H9 (cell line): ENCODE data around the gene HECTD3. TPM values are rescaled to one million over a fixed set of nuclear protein-coding genes. Genes with fewer than 3 reads are reported as not detected.

Source experiments
- DNase-seq: peaks from one replicate; pipeline ENCODE4 v3.0.0-alpha.2; 2017
- H2AFZ ChIP-seq: one replicate; pipeline ENCODE4 v1.6.1; 2013; ENCODE audit warnings: mild to moderate bottlenecking, low read length, control low read depth, moderate library complexity
- H2AK5ac ChIP-seq: 2 replicates; pipeline ENCODE4 v1.6.1; 2013; ENCODE audit warnings: low read length, control low read depth, mixed read lengths; ENCODE audit not compliant: insufficient read length
- H2BK120ac ChIP-seq: one replicate; pipeline ENCODE4 v1.6.1; 2013; ENCODE audit warnings: low read depth, mild to moderate bottlenecking, low read length, control low read depth, inconsistent platforms; ENCODE audit not compliant: poor library complexity, severe bottlenecking
- H2BK12ac ChIP-seq: 2 replicates; pipeline ENCODE4 v1.6.1; 2013; ENCODE audit warnings: low read length, control low read depth, mixed read lengths, low read depth; ENCODE audit not compliant: insufficient read length
- H2BK15ac ChIP-seq: 2 replicates; pipeline ENCODE4 v1.6.1; 2013; ENCODE audit warnings: low read depth, low read length, control low read depth
- H2BK20ac ChIP-seq: one replicate; pipeline ENCODE4 v1.6.1; 2013; ENCODE audit warnings: low read depth, mild to moderate bottlenecking, low read length, control low read depth, inconsistent platforms; ENCODE audit not compliant: poor library complexity, severe bottlenecking
- H2BK5ac ChIP-seq: 2 replicates; pipeline ENCODE4 v1.6.1; 2013; ENCODE audit warnings: low read length, control low read depth, mixed read lengths; ENCODE audit not compliant: insufficient read length
- H3K14ac ChIP-seq: 2 replicates; pipeline ENCODE4 v1.6.1; 2013; ENCODE audit warnings: low read length, control low read depth; ENCODE audit not compliant: insufficient read depth
- H3K18ac ChIP-seq: 2 replicates; pipeline ENCODE4 v1.6.1; 2013; ENCODE audit warnings: low read depth, mild to moderate bottlenecking, mixed read lengths, low read length, control low read depth; ENCODE audit not compliant: insufficient read length
- H3K23ac ChIP-seq: 2 replicates; pipeline ENCODE4 v1.6.1; 2013; ENCODE audit warnings: low read length, control low read depth, mixed read lengths, low read depth; ENCODE audit not compliant: insufficient read length
- H3K23me2 ChIP-seq: 2 replicates; pipeline ENCODE4 v1.6.1; 2013; ENCODE audit warnings: low read depth, mild to moderate bottlenecking, mixed read lengths, low read length, control low read depth; ENCODE audit not compliant: insufficient read length, poor library complexity, severe bottlenecking
- H3K27ac ChIP-seq: 2 replicates; pipeline ENCODE4 v1.5.1; 2013; ENCODE audit warnings: low read length, control low read depth, mixed read lengths, low read depth; ENCODE audit not compliant: insufficient read length
- H3K27me3 ChIP-seq: 2 replicates; pipeline ENCODE4 v1.6.1; 2013; ENCODE audit warnings: low read length, control low read depth, inconsistent platforms; ENCODE audit not compliant: insufficient read depth
- H3K4ac ChIP-seq: 2 replicates; pipeline ENCODE4 v1.6.1; 2013; ENCODE audit warnings: low read depth, mild to moderate bottlenecking, control low read depth, inconsistent platforms, low read length, moderate library complexity
- H3K4me1 ChIP-seq: 2 replicates; pipeline ENCODE4 v1.6.1; 2013; ENCODE audit warnings: low read length, control low read depth, inconsistent platforms; ENCODE audit not compliant: insufficient read depth
- H3K4me2 ChIP-seq: 2 replicates; pipeline ENCODE4 v1.6.1; 2013; ENCODE audit warnings: low read length, control low read depth, mixed read lengths; ENCODE audit not compliant: insufficient read length, insufficient read depth
- H3K56ac ChIP-seq: 2 replicates; pipeline ENCODE4 v1.6.1; 2013; ENCODE audit warnings: low read depth, mild to moderate bottlenecking, mixed read lengths, low read length, control low read depth; ENCODE audit not compliant: insufficient read length
- H3K79me1 ChIP-seq: 2 replicates; pipeline ENCODE4 v1.6.1; 2013; ENCODE audit warnings: low read depth, mild to moderate bottlenecking, moderate library complexity, low read length, control low read depth, inconsistent platforms; ENCODE audit not compliant: insufficient read depth, poor library complexity, severe bottlenecking
- H3K79me2 ChIP-seq: 2 replicates; pipeline ENCODE4 v1.6.1; 2013; ENCODE audit warnings: low read length, control low read depth, inconsistent platforms; ENCODE audit not compliant: insufficient read depth
- H3K9ac ChIP-seq: 2 replicates; pipeline ENCODE4 v1.6.1; 2013; ENCODE audit warnings: low read length, control low read depth, mixed read lengths; ENCODE audit not compliant: insufficient read length; ENCODE audit errors: extremely low read depth
- H3K9me3 ChIP-seq: one replicate; pipeline ENCODE4 v1.6.1; 2013; ENCODE audit warnings: low read depth, low read length, inconsistent platforms; ENCODE audit not compliant: control insufficient read depth
- H3T11ph ChIP-seq: one replicate; pipeline ENCODE4 v1.6.1; 2013; ENCODE audit warnings: mild to moderate bottlenecking, low read length, control low read depth, inconsistent platforms
- H4K20me1 ChIP-seq: one replicate; pipeline ENCODE4 v1.6.1; 2013; ENCODE audit not compliant: control insufficient read depth, insufficient read length, insufficient read depth
- H4K5ac ChIP-seq: 2 replicates; pipeline ENCODE4 v1.6.1; 2013; ENCODE audit warnings: low read depth, mild to moderate bottlenecking, mixed read lengths, low read length, control low read depth; ENCODE audit not compliant: insufficient read length
- H4K8ac ChIP-seq: replicated peaks from 2 replicates; pipeline ENCODE4 v1.6.1; 2013; ENCODE audit warnings: low read length, control low read depth, mixed read lengths, low read depth; ENCODE audit not compliant: insufficient read length
- H4K91ac ChIP-seq: 2 replicates; pipeline ENCODE4 v1.6.1; 2013; ENCODE audit warnings: low read depth, mild to moderate bottlenecking, moderate library complexity, mixed read lengths, low read length, control low read depth; ENCODE audit not compliant: insufficient read length
- H3K27ac Mint-ChIP-seq, 3 experiments: 2 replicates in 2 of 3; 3 replicates in 1 of 3; pipeline ENCODE4 v1.8.0; 2020 to 2021; ENCODE audit warnings: mixed read lengths in 3 of 3, mild to moderate bottlenecking in 1 of 3, moderate library complexity in 1 of 3
- H3K27me3 Mint-ChIP-seq: 2 replicates; pipeline ENCODE4 v1.8.0; 2021; ENCODE audit warnings: low read depth, mild to moderate bottlenecking, moderate library complexity, mixed read lengths
- H3K36me3 Mint-ChIP-seq, 3 experiments: 2 replicates in 2 of 3; 3 replicates in 1 of 3; pipeline ENCODE4 v1.8.0; 2020 to 2021; ENCODE audit warnings: low read depth in 3 of 3, mixed read lengths in 3 of 3; ENCODE audit not compliant: insufficient read depth in 1 of 3
- H3K4me1 Mint-ChIP-seq, 2 experiments: 2 replicates each; pipeline ENCODE4 v1.8.0; 2020; ENCODE audit warnings: mixed read lengths in 2 of 2
- H3K4me3 Mint-ChIP-seq, 2 experiments: 2 replicates in 1 of 2; 3 replicates in 1 of 2; pipeline ENCODE4 v1.8.0; 2020 to 2021; ENCODE audit warnings: mild to moderate bottlenecking in 2 of 2, mixed read lengths in 2 of 2, moderate library complexity in 1 of 2
- H3K9me3 Mint-ChIP-seq, 2 experiments: 2 replicates in 1 of 2; 3 replicates in 1 of 2; pipeline ENCODE4 v1.8.0; 2020; ENCODE audit warnings: mild to moderate bottlenecking in 2 of 2, mixed read lengths in 2 of 2, moderate library complexity in 1 of 2
- CTCF ChIP-seq: fragments of 200-600 bp; sonication (generic); conservative IDR thresholded peaks from 3 replicates; pipeline ENCODE4 v1.8.0; 2021; ENCODE audit warnings: antibody characterized with exemption, mild to moderate bottlenecking
- WGBS: extraction: QIAGEN DNeasy Blood & Tissue Kit; methylation state at CpG from one replicate; pipeline ENCODE4 v1.1.7; 2013; ENCODE audit warnings: missing lambda C conversion rate, low lambda C conversion rate, mixed read lengths; ENCODE audit not compliant: insufficient read length; ENCODE audit errors: extremely low coverage; 5-methylcytosine and 5-hydroxymethylcytosine counted together
- total RNA-seq: library from RNA; stranded (reverse); gene quantifications from 2 replicates; pipeline ENCODE4 v1.2.1, GENCODE V29; 2021

The HECTD3 gene
- total RNA-seq, 1 experiment from 2014 or later: 36.0 TPM

GRCh38 chr1:45038240-45038639 lies 27.1 kb upstream of the HECTD3 start:
- Histone ChIP-seq H4K20me1 (no peaks in the 10 kb centered on the region), H2BK5ac (no peak overlapping the region), H3K23ac (no peak overlapping the region), H3K79me1 (no peaks in the 10 kb centered on the region), H3K79me2 (no peaks in the 10 kb centered on the region), H3T11ph (no peak overlapping the region), H3K27me3 (no peaks in the 10 kb centered on the region), H2AFZ (no peak overlapping the region), H3K4ac (no peak overlapping the region), H4K8ac (no peak overlapping the region), H3K56ac (no peak overlapping the region), H4K5ac (no peak overlapping the region), H2BK15ac (no peak overlapping the region), H3K14ac (no peak overlapping the region), H2BK12ac (no peak overlapping the region), H3K9ac (no peak overlapping the region), H3K4me2 (no peak overlapping the region), H3K27ac (no peak overlapping the region), H3K18ac (no peak overlapping the region), H3K23me2 (no peaks in the 10 kb centered on the region), H2BK20ac (no peak overlapping the region), H4K91ac (no peak overlapping the region), H3K4me1 (peaks cover 2% of the 10 kb centered on the region; the same call in 1 of the 2 replicates), H3K9me3 (no peaks in the 10 kb centered on the region), H2AK5ac (no peak overlapping the region), H2BK120ac (no peak overlapping the region)
- Mint-ChIP-seq H3K36me3 (no peaks in the 10 kb centered on the region), H3K4me1 (peaks cover 6% of the 10 kb centered on the region in 2 experiments), H3K27me3 (no peaks in the 10 kb centered on the region), H3K4me3 (no peak overlapping the region), H3K27ac (no peak overlapping the region), H3K9me3 (no peaks in the 10 kb centered on the region)
- WGBS: no CpG with 5 or more reads among the region's 2 CpGs
- no peak for DNase-seq
- no peak for TF ChIP-seq CTCF
